HPDE6-E6E7 (cell line): ENCODE results near the gene INPP5J.
"Not testable (repeated sequence)": the region's sequence is repeated elsewhere in the genome, so short reads cannot be mapped to it uniquely, and the experiment has no call there.

Source experiments
- DNase-seq: peaks from one replicate; pipeline ENCODE4 v3.0.0; 2011; ENCODE audit warnings: missing footprints; ENCODE audit errors: extremely low spot score

The INPP5J gene

DNA sequence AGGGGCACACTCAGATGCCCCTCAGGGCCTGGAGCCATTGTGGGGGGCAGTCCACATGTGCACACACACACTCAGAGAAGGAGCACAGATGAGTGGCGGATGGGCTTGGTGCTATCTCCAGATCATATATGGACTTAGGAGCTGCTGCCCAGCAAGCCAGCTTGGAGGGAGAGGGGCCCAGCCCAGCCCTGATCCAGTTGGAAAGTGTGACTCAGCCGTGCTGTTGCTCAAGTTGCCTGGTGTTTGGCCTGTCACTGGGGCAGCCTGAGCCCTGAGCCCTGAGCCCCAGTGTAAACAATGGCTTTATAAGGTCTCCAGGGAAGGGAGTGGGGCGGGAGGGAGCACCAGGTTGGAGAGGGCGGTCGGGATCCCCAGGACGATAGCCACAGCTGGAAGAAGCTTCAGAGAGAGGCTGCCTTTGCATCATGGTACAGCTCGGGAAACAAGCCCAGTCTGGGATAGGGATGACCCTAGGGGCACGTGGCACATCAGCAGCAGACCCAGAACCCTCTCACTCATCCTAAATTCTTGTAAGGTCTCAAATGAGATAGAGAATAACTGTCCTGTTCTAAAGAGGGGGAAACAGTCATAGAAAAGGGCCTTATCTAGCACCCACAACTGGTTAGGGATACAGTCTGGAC, 20.2 kb upstream of the INPP5J start:
- no peak for DNase-seq

DNA sequence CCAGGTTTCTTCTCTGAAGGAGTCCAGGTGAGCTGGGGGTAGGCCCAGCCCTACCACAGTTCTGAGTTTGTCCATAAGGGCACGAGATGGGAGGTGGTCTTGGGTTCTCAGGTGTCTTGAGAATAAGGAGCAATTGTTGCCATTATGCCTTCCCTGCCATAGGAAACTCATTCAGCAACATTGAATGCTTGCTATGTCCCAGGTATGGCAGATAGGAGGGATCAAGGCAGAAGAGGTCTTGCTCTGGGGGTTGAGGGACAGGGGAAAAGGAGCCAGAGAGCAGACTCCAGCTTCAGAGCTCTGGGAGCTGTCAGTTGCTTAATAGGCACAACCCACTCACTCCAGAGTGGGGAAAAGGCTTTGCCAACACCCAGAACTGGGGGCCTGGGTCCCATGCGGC, 19.7 kb upstream of the INPP5J start:
- no peak for DNase-seq

DNA sequence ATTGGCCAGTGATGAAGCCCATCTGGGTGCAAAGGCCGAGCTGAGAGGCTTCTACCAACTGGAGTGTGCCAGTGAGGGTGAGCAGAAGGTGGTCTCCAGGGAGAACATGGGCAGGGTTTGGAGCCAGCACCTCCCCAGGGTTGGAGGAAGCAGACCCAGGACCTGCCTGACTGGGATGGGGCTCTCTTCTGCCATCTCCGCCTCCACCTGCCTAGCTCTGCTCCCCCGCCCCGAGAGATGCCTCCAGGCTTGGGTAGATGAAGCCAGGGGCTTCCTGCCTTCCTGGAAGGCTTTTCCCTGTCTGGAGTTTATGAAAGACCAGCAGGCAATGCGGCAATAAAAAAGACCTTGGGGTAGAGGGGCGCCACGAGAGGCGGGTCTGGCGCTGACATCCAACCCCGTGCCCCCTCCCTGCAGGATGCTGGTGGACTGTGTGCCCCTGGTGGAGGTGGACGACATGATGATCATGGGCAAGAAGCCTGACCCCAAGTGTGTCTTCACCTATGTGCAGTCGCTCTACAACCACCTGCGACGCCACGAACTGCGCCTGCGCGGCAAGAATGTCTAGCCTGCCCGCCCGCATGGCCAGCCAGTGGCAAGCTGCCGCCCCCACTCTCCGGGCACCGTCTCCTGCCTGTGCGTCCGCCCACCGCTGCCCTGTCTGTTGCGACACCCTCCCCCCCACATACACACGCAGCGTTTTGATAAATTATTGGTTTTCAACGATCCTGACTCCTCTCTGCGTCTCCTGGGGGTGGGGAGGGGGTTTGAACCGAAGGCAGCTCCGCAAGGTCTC, 18.7 kb upstream of the INPP5J start:
- DNase-seq = no peak

DNA sequence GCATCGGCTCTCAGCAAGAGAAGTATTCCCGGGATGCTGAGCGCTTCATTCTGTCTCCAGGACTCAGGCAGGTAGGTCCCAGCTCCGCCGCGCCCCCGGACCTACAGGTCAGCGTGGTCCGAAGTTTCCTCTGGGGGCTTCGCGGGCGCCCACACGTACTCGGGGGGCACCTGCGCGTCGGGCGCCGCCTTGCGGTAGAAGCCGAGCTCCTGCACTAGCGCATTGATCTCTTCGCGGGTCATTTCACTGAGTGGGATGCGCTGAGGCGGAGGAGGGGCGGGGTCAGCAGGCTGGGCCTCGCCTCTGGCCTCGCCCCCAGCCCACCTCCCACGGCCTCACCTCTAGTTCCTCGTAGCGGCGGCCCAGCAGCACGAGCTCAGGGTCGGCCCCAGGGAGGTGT, 17.9 kb upstream of the INPP5J start:
- no peak for DNase-seq

DNA sequence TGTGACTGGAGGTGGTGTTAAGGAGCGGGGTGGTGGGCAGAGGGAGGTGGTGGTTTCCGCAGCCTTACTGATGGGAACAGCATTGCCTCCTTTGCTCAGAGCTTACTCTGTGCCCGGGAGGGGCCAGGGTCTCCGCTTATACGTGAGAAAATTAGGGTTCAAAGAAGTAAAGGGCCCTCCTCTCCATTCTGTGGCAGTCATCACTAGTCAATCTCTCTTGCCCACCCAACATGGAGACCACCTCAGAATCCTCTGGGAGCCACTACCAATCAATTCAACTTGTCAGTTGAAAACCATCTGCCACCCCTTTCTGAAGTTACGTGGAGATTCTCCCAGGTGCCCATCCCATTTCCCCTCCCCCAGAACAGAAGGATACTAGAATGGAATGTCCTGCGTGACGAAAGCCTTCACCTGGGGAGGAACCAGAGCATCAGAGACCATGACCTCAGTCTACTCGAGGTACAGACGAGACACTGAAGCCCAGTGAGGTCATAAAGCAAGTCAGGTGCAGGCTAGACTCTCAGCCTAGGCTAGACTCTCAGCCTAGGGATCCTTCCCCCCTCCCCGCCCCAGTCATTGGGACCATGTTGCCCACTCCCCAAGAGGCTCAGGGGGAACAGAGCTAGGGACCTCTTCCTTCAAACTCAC, 17.4 kb upstream of the INPP5J start:
- no peak for DNase-seq

DNA sequence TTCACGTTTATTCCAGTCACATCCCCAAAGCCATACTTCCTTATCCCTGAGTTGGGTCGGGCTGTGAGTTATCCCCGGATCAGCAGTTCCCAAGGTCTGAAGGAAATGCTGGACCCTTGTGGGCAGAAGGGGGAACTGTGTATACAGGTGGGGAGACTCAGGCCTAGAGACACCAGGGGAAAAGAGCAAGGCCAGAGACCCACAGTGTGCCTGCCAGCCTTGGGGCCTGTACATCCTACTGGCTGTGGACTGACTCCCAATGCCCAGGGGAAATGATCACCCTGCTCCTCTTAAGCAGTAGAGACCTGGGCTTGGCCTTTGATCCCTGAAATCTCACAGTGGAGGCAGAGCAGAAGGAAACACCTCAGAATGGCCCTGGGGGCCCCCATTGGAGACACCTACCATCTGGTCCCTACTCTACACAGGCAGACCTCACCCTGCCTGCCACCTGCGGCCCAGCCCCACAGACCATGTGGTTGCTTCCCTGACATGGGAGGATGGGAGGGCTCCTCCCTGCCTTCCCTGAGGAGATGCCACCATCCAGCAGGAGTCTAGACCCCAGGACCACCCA, 16.7 kb upstream of the INPP5J start:
- no peak for DNase-seq

DNA sequence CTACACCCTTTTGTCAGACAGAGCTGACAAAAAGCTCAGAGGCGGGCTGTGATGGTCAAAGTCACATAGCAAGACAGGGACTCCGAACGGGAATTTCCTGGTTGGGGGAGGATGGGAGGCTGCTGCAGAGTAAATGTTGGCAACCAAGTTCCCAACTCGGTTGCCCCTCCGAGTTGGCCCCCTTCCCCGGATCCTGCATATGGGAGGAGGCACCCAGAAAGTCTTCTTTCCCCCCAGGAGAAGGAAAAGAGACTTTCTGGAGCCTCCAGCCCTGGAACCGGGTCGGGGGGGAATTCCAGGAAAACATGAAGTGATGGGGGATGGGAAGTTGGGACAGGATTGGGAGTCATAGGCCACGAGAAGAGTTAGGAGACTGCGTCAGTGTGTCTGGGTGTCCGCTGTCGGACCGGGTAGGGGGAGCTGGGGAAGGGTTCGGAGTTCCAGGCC, 16.0 kb upstream of the INPP5J start:
- DNase-seq = no peak

DNA sequence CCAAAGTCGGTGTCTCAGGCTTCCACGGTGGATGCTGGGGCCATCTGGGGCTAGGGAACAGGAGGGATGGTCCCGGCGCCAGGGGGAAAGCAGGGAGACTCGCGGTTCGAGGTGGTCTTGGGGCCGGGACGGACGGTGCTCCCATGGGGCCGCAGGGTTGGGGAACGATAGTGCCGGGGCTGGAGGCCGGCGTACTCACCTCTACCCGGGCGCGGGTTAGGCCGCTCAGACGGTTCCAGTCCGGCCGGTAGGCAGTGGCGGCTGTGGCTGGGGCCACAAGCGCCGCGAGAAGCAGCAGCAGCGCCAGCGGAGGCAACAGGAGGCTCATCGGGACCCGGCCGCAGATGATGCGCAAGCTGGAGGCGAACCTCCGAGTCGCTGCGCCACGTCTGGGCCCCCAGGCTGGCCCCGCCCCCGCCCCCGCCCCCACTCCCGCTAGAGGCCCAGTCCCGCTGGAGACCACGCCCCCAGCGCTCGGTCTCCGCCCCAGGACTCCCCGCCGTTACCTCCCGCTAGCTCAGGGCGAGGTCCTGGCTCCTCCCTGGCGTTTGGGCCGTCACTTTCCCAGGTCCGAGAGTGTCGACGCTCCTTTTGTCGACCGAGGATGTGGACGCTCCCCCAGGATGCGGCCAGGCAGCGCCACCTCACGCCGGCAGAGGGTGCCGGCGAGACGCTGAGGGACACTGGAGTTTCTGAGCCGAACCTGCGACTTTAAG, 15.4 kb upstream of the INPP5J start, which contains the start of gene SELENOM:
Gene SELENOM (minus strand): TSS at position 391 of the 716 bp plus-strand sequence. CDS start 63 bp downstream, at position 328.
- DNase-seq = peak; percentile 97

DNA sequence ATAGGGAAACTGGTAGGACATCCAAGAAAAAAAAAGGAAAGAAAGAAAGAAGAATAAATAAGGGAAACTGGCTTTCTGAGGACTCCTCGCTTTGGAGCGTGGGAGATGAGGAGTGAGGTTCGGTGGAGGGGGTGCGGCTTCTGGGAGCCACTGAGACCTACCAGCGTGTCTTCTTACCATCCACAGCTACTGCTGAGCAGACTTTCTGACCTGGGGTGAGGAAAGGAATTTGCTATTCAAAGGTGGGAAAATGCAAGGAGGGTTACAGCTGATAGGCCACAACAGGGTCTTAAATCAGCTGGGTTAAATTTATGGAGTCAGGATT, 14.9 kb upstream of the INPP5J start:
- no peak for DNase-seq

DNA sequence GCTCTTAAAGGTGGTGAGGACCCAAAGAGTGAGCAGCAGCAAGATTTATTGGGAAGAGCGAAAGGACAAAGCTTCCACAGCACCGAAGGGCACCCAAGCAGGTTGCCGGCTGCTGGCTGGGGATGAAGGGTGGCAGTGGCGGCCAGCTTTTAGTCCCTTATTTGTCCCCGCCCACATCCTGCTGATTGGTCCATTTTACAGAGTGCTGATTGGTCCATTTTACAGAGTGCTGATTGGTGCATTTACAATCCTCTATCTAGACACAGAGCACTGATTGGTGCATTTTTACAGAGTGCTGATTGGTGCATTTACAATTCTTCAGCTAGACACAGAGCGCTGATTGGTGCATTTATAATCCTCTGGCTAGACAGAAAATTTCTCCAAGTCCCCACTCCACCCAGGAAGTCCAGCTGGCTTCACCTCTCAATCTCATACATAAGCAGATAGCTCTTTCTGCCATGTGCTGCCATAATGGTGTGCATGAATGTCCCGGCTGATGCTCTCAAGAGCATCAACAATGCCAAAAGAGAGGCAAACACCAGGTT, 10.1 kb upstream of the INPP5J start:
- DNase-seq = not testable (repeated sequence)

DNA sequence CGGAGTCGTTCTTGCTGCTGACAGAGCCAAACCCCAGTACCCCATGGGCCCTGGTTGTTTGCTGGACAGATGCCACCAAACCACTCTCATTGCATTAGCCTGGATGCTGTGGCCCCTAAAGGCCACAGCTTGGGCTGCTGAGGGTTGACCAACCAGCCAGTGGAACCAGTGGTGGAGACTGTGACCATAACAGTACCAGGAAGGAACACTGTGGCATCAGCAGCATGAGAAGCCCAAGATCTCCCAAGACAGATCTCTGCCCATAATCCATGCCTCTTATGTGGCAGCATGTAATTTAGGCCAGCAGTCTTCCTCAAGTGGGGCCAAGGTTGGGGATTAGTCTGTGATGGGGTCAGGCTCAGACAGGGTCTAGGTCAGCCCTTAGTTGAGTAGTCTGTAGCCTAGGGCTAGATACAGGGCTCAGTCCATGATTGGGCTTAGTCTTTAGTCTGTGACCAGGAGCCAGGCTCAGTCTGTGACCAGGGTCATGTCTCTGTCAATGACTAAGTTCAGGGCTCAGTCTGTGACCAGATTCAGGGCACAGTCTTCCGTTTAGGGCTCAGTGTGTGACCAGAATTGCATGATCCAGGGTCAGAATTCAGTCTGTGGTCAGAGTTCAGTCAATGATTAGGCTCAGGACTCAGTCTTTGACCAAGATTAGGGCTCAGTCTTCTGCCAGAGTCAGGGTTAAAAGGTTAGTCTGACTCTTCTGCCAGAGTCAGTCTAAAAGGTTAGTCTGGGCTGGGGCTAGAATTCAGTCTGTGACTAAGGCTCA, 4.5 kb upstream of the INPP5J start:
- DNase-seq = no peak

DNA sequence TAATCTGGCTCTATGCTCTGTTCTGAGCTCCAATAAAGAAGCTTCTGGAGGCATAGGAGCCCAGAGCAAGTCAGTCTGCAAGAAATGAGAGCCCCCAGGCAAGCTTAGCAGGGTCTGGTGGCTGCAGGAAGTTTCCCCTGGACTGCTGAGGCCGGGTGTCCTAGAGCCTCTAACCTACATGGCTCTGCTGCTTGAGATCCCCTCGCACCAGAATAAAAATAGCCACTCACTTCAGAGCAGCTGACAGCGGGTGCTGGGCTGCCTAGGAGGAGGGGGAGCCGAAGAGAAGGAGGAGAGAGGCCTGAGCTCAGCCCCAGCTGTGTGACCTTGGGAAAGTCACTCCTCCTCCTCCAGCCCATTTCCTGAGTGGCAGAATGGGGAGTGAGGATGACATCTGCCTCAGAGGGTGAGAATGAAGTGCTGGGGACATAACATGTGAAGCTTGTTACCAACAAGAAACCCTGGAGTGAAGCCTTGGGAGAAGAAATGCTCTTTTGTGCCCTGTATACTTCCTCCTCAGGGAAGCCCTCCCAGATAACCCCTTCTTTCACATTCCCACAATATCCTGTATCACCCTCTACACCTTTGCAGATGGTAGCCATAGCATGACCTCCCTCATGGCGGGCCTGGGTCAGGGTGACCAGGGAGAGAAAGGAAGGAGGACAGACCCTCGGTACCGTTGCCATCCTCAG, 3.6 kb upstream of the INPP5J start:
- DNase-seq = no peak

DNA sequence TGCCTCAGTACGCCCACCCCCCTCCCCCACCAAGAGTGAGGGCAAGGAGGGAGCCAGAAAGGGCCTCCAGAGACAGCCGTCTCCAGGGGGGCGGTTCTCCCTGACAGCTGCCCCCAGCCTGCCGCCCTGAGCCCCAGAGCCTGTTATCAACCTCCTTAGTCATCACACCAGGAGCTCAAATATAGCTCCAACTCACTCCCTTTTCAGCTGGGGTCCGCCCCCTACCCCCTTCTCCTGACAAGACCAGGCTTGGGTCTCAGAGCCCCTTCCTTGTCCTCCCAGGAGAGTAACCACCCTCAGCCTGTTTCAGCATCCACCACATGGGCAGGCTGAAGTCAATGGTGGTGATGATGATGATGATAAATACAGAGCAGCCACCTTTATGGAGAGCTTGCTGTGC, 2.5 kb upstream of the INPP5J start:
- DNase-seq = no peak

DNA sequence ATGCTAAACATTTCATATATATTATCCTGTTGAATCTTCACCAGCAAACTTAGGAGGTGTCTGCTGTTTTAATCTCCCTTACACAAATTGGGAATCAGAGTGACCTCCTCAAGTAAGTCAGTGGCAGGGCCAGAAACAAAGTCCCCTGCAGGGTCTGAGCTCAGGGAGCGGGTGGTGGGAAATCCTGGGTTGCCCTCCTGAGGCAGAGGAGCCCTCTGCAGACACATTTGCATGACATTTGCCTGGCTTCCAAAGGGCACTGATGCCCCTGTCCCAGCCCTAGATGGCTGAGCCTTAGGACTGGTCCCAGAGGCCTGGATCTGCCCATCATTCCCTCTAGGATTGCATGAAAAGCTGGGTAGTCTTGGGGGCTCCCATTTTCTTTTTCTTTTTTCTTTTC, 2.1 kb upstream of the INPP5J start:
- DNase-seq = no peak

DNA sequence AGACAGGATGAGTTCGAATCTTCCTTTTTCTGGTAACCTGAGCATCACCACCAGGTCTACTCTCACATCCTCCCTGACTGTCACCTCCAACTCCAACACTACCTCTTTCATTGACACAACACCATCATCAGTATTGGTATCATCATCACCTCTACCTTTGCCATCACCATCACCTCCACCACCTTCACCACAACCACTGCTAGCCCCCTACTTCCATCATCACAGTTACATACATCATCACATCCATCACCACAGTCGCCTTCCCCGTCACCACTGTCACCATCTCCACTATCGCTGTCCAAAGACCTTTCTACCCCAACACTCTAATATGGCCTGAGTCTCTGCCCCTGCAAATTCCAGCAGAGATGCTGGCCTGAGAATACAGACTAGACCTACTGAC, 1.4 kb upstream of the INPP5J start:
- no peak for DNase-seq

DNA sequence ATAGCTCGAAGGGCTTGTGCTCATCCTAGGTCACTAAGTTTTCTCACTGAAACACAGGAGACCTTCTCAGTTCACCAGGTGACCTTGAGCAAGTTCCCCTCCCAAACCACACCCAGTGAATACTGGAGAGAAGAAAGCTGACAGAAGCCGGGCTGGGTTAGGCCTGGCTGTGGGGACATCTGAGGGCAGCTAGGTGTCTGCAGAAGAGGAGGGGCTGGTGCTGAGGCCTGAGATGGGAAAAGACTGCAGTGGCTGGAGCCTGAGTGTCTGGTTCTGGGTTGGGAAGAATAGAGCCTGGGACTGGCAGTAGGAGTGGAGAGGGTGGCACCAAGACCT, 602 bp upstream of the INPP5J start:
- no peak for DNase-seq

DNA sequence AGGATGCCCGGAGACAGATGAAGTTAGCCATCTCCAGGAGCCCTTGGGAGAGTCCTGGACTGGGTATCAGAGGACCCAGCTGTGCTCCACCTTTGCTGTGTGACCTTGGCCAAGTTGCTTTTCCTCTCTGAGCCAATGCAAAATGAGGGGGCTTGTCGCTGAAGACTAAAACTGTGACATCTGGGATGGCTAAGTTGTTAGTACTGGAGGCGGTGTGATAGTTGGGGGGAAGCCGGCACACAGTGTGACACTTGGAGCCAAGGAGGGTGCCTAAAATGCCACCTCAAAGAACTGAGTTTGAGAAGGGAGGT, 481 bp downstream of the INPP5J start:
- no peak for DNase-seq

DNA sequence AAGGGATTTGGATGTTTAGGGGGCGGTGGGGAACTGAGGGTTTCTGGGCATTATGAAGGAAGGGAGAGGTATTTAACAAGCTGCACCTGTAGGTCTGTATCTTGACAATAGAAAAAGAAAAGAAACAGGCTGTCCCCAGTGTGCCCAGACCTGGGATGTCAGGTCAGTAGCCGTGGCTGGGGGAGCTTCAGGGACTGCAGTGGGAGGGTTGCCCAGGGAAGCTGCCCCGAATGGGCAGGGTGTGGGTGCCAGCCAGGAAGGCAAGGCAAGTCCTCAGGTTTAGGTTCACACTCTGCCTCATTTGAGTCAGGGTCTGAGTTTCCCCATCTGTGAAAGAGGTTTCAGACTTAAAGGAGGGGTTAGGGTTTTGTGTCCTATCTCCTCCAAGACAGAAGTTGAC, 1.5 kb downstream of the INPP5J start:
- no peak for DNase-seq

DNA sequence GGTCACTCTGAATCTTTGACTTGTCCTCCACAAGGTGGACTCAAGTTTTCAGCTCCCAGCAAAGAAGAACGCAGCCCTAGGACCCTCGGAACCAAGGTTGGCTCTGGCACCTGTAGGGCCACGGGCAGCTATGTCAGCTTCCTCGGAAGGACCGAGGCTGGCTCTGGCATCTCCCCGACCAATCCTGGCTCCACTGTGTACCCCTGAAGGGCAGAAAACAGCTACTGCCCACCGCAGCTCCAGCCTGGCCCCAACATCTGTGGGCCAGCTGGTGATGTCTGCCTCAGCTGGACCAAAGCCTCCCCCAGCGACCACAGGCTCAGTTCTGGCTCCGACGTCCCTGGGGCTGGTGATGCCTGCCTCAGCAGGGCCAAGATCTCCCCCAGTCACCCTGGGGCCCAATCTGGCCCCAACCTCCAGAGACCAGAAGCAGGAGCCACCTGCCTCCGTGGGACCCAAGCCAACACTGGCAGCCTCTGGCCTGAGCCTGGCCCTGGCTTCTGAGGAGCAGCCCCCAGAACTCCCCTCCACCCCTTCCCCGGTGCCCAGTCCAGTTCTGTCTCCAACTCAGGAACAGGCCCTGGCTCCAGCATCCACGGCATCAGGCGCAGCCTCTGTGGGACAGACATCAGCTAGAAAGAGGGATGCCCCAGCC, 2.2 kb downstream of the INPP5J start:
- no peak for DNase-seq

DNA sequence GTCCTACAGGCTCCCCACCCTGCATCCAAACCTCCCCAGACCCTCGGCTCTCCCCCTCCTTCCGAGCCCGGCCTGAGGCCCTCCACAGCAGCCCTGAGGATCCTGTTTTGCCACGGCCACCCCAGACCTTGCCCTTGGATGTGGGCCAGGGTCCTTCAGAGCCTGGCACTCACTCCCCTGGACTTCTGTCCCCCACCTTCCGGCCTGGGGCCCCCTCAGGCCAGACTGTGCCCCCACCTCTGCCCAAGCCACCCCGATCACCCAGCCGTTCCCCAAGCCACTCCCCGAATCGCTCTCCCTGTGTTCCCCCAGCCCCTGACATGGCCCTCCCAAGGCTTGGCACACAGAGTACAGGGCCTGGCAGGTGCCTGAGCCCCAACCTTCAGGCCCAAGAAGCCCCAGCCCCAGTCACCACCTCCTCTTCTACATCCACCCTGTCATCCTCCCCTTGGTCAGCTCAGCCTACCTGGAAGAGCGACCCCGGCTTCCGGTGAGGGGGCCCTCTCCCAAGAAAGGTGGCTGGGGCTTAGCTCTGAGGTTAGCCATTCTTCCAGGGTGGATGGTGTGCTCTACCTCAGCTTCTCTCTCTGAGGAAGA, 2.9 kb downstream of the INPP5J start:
- DNase-seq = no peak
